ENCODE measurements around the gene PSD2. TPM values are rescaled to one million over a fixed set of nuclear protein-coding genes. Genes with fewer than 3 reads are reported as not detected.
A peak's percentile ranks its signal among the peaks of the same experiment; 100 is the strongest.

Gene PSD2
- total and polyA plus RNA-seq, 10 of the 15 experiments (the other 5 are each of a cell fraction or from before 2014, with no cell fraction given): 0.02 to 0.14 (median 0.03) TPM; not detected in 5

GRCh38 chr5:139803978-139804377 lies 8.4 kb downstream of the PSD2 start:
- intact Hi-C loops (cut with micrococcal nuclease; ENCODE audit: unreplicated experiment) (no loop called here), in situ Hi-C loops (cut with MboI) (no loop called here)
- no peak overlapping the region for H3K27ac ChIP-seq (ENCODE audit: control insufficient read depth, insufficient read depth)
- no TSS peak for BruUV-seq (replicated peaks)
- no peak overlapping the region for H3K4me2 ChIP-seq (ENCODE audit: control insufficient read depth, insufficient read depth)
- H3K9me3 ChIP-seq (replicated peaks; ENCODE audit: control insufficient read depth, insufficient read depth, low read length): no peaks in the 10 kb centered on the region
- no peaks in the 10 kb centered on the region; the same call in 1 of the 2 replicates for H4K20me1 ChIP-seq (ENCODE audit: control insufficient read depth, insufficient read depth)
- no peaks in the 10 kb centered on the region for H3K36me3 ChIP-seq (ENCODE audit: control insufficient read depth in 2 of 2, insufficient read depth in 2 of 2, low read length in 1 of 2)
- no peaks in the 10 kb centered on the region for H3K4me1 ChIP-seq (ENCODE audit: control insufficient read depth, insufficient read depth, low read length)
- peaks cover 0 to 8% of the 10 kb centered on the region in 2 experiments; a peak in 3 of 4 replicates for H3K27me3 ChIP-seq (replicated peaks in 1 of 2; ENCODE audit: control insufficient read depth in 2 of 2, insufficient read depth in 2 of 2, low read length in 1 of 2)
- DNase-seq (ENCODE audit: low read depth, low spot score) (no peak), ATAC-seq (no peak), FAIRE-seq (no peak)
- no peak overlapping the region for H2AFZ ChIP-seq (ENCODE audit: control insufficient read depth, low read depth, low read length)
- H3K79me2 ChIP-seq (ENCODE audit: control insufficient read depth, insufficient read depth, low read length): no peaks in the 10 kb centered on the region
- POLR2A ChIA-PET: no interaction called here
- no peak overlapping the region for H3K4me3 ChIP-seq
- RAD21 ChIA-PET (ENCODE audit: unreplicated experiment): no interaction called here
- no peak overlapping the region for H3K9ac ChIP-seq (ENCODE audit: control insufficient read depth, insufficient read depth, low read length)
- WGBS (ENCODE audit: insufficient coverage, insufficient replicate concordance, low lambda C conversion rate, missing lambda C conversion rate): 18% methylated on average over 2 of the region's 2 CpGs
- SMC1A ChIA-PET (ENCODE audit: uncharacterized antibody, unreplicated experiment): interaction anchor here (0.8 kb wide), 1 partner anchor 165 kb away, joined by 3 read pairs; no protein-coding TSS in a partner anchor
- CTCF ChIA-PET: no interaction called here
- TF ChIP-seq SMC3 (IDR thresholded peaks at IDR 0.05; ENCODE audit: borderline replicate concordance, low read length) (no peak), GABPA (IDR thresholded peaks at IDR 0.05; ENCODE audit: low read depth) (no peak)

GRCh38 chr5:139804800-139805397 lies 9.3 kb downstream of the PSD2 start:
- no peaks in the 10 kb centered on the region for H3K9me3 ChIP-seq (replicated peaks; ENCODE audit: control insufficient read depth, insufficient read depth, low read length)
- ChIA-PET SMC1A (ENCODE audit: uncharacterized antibody, unreplicated experiment) (no interaction called here), RAD21 (ENCODE audit: unreplicated experiment) (no interaction called here), CTCF (interaction anchor here (1.3 kb wide), 1 partner anchor 17 kb away, joined by 4 read pairs; no protein-coding TSS in a partner anchor), POLR2A (no interaction called here)
- no peaks in the 10 kb centered on the region for H3K79me2 ChIP-seq (ENCODE audit: control insufficient read depth, insufficient read depth, low read length)
- H3K36me3 ChIP-seq (ENCODE audit: control insufficient read depth in 2 of 2, insufficient read depth in 2 of 2, low read length in 1 of 2): no peaks in the 10 kb centered on the region
- DNase-seq (ENCODE audit: low read depth, low spot score) (no peak), ATAC-seq (no peak), FAIRE-seq (no peak)
- WGBS (ENCODE audit: insufficient coverage, insufficient replicate concordance, low lambda C conversion rate, missing lambda C conversion rate): 42% methylated on average over 17 of the region's 17 CpGs
- H4K20me1 ChIP-seq (ENCODE audit: control insufficient read depth, insufficient read depth): no peaks in the 10 kb centered on the region; the same call in 1 of the 2 replicates
- no peak overlapping the region for H3K4me2 ChIP-seq (ENCODE audit: control insufficient read depth, insufficient read depth)
- no peak overlapping the region for H3K27ac ChIP-seq (ENCODE audit: control insufficient read depth, insufficient read depth)
- TF ChIP-seq BCL3 (IDR thresholded peaks at IDR 0.05; ENCODE audit: borderline replicate concordance, insufficient read depth, low read depth, low read length, poor library complexity, severe bottlenecking): peak; percentile 81
- peak in 1 of 2 experiments; percentile 18; a peak in 1 of 4 replicates for TF ChIP-seq BHLHE40 (IDR thresholded peaks at IDR 0.05; ENCODE audit: borderline replicate concordance in 1 of 2, low read depth in 2 of 2, low read length in 1 of 2)
- TF ChIP-seq CTCF (IDR thresholded peaks at IDR 0.05 in 2 of 3, conservative IDR thresholded peaks at IDR 0.05 in 1 of 3; ENCODE audit: control insufficient read depth in 2 of 3, extremely low read depth in 1 of 3, insufficient read depth in 1 of 3, low read depth in 3 of 3, low read length in 3 of 3): no peak
- TF ChIP-seq PBX3 (IDR thresholded peaks at IDR 0.05; ENCODE audit: insufficient replicate concordance, low read depth, low read length): peak; percentile 40
- no peak overlapping the region for H3K4me3 ChIP-seq
- H3K9ac ChIP-seq (ENCODE audit: control insufficient read depth, insufficient read depth, low read length): no peak overlapping the region
- in situ Hi-C loops (cut with MboI) (no loop called here), intact Hi-C loops (cut with micrococcal nuclease; ENCODE audit: unreplicated experiment) (no loop called here)
- H2AFZ ChIP-seq (ENCODE audit: control insufficient read depth, low read depth, low read length): no peak overlapping the region
- BruUV-seq (replicated peaks): no TSS peak
- peaks cover 0 to 6% of the 10 kb centered on the region in 2 experiments; a peak in 3 of 4 replicates for H3K27me3 ChIP-seq (replicated peaks in 1 of 2; ENCODE audit: control insufficient read depth in 2 of 2, insufficient read depth in 2 of 2, low read length in 1 of 2)
- no peaks in the 10 kb centered on the region for H3K4me1 ChIP-seq (ENCODE audit: control insufficient read depth, insufficient read depth, low read length)

Measured in GM12878 (cell line).